WERI-Rb-1 (cell line): ENCODE results near the gene FOCAD.

Experiments used
- DNase-seq: peaks from one replicate; pipeline ENCODE4 v3.0.0-alpha.2; 2020
- H3K27ac ChIP-seq: fragments of 250-450 bp; sonication (Bioruptor Pico); 2 replicates; pipeline ENCODE4 v1.5.1; 2020; ENCODE audit warnings: mild to moderate bottlenecking, moderate library complexity
- H3K27me3 ChIP-seq: fragments of 250-450 bp; sonication (Bioruptor Pico); 2 replicates; pipeline ENCODE4 v1.5.1; 2021; ENCODE audit warnings: mild to moderate bottlenecking, low read depth, moderate library complexity; ENCODE audit not compliant: insufficient read depth, severe bottlenecking
- H3K36me3 ChIP-seq: fragments of 250-450 bp; sonication (Bioruptor Pico); 2 replicates; pipeline ENCODE4 v1.5.1; 2020; ENCODE audit warnings: mild to moderate bottlenecking, moderate library complexity
- H3K4me3 ChIP-seq: 2 replicates; pipeline ENCODE4 v1.5.1; 2011; ENCODE audit warnings: low read depth, mild to moderate bottlenecking, control low read depth, low read length
- H3K9me3 ChIP-seq: fragments of 250-450 bp; sonication (Bioruptor Pico); 2 replicates; pipeline ENCODE4 v1.5.1; 2021; ENCODE audit warnings: mild to moderate bottlenecking, moderate library complexity; ENCODE audit not compliant: severe bottlenecking
- CTCF ChIP-seq: IDR thresholded peaks from 2 replicates; pipeline ENCODE4 v1.5.1; 2011; ENCODE audit warnings: low read depth, mild to moderate bottlenecking, control low read depth, inconsistent platforms, low read length

The FOCAD gene

GRCh38 chr9:20995616-20996015, 311.6 kb downstream of the FOCAD start:
- no peak overlapping the region for H3K4me3 ChIP-seq
- no peak for TF ChIP-seq CTCF
- no peaks in the 10 kb centered on the region for H3K9me3 ChIP-seq
- no peaks in the 10 kb centered on the region for H3K36me3 ChIP-seq
- DNase-seq, result no peak
- no peak overlapping the region for H3K27ac ChIP-seq
- no peaks in the 10 kb centered on the region for H3K27me3 ChIP-seq

- no peaks in the 10 kb centered on the region for H3K9me3 ChIP-seq
- H3K4me3 ChIP-seq, result no peak overlapping the region
- no peak for DNase-seq
- H3K27ac ChIP-seq, result no peak overlapping the region
- no peak for TF ChIP-seq CTCF
- H3K27me3 ChIP-seq, result no peaks in the 10 kb centered on the region
- H3K36me3 ChIP-seq, result no peaks in the 10 kb centered on the region
Measured at GRCh38 chr9:20996809-20997208, 312.8 kb downstream of the FOCAD start.

GRCh38 chr9:20997503-20998076, 313.5 kb downstream of the FOCAD start:
- H3K36me3 ChIP-seq, result no peaks in the 10 kb centered on the region
- DNase-seq, result no peak
- H3K27me3 ChIP-seq, result no peaks in the 10 kb centered on the region
- TF ChIP-seq CTCF, result no peak
- no peak overlapping the region for H3K4me3 ChIP-seq
- H3K27ac ChIP-seq, result no peak overlapping the region
- H3K9me3 ChIP-seq, result no peaks in the 10 kb centered on the region

GRCh38 chr9:21001581-21001980, 317.5 kb downstream of the FOCAD start:
- no peaks in the 10 kb centered on the region for H3K27me3 ChIP-seq
- TF ChIP-seq CTCF, result no peak
- no peaks in the 10 kb centered on the region for H3K9me3 ChIP-seq
- H3K4me3 ChIP-seq, result no peak overlapping the region
- DNase-seq, result no peak
- H3K36me3 ChIP-seq, result no peaks in the 10 kb centered on the region
- no peak overlapping the region for H3K27ac ChIP-seq

GRCh38 chr9:21002040-21002439, 318.0 kb downstream of the FOCAD start:
- Histone ChIP-seq H3K4me3 (no peak overlapping the region), H3K36me3 (no peaks in the 10 kb centered on the region), H3K27ac (no peak overlapping the region), H3K27me3 (no peaks in the 10 kb centered on the region), H3K9me3 (no peaks in the 10 kb centered on the region)
- DNase-seq, result no peak
- no peak for TF ChIP-seq CTCF

- Histone ChIP-seq H3K4me3 (no peak overlapping the region), H3K27me3 (no peaks in the 10 kb centered on the region), H3K27ac (no peak overlapping the region), H3K9me3 (no peaks in the 10 kb centered on the region), H3K36me3 (no peaks in the 10 kb centered on the region)
- DNase-seq, result no peak
- no peak for TF ChIP-seq CTCF
Measured at GRCh38 chr9:21015129-21015815, 331.2 kb downstream of the FOCAD start.
